SK-N-SH (cell line): Measurements from ENCODE around the gene TRAK1.

ENCODE experiments used
- POLR2AphosphoS5 ChIP-seq: IDR thresholded peaks from 2 replicates; pipeline ENCODE4 v1.6.1; 2012; ENCODE audit warnings: low read depth, low read length
- TF ChIP-seq, protein P1 (sequence below): fragments of 200-600 bp; sonication (generic); IDR thresholded peaks from 2 replicates; pipeline ENCODE4 v1.6.1; 2017; ENCODE audit warnings: antibody characterized with exemption, mild to moderate bottlenecking, moderate library complexity

DNA sequence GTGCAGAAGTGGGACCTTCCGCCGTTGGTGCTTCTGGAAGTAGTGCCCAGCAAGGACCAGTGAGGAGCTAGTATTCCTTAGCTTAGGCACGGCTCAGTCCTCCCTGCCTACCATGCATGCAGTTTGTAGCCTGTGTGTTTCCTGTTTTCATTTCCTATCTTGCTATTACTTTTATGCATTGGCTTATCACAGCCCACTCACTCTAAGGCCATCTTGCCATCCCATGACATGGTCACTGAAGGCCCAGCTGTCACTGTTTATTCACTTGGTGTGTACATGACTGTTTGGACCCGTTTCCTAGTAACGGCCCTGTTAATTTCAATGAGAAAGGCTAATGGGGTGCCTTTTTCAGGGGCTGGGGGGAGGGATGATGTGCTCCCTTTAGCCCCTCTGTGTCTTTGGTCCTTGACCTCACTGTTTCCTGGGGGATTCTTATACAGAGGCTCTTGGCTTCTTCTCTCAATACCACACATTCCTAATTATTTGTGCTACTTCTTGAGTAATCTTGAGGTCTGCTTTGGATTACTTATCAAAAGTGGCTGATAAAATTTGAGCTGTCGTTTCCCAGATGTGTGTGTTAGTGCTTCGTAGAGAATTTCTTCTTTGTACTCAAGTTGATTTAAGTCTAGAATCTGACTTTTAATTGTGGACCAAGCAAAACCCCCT is 24.5 kb upstream of the TRAK1 start:
- no peak for TF ChIP-seq POLR2AphosphoS5
- TF ChIP-seq, protein P1, sequence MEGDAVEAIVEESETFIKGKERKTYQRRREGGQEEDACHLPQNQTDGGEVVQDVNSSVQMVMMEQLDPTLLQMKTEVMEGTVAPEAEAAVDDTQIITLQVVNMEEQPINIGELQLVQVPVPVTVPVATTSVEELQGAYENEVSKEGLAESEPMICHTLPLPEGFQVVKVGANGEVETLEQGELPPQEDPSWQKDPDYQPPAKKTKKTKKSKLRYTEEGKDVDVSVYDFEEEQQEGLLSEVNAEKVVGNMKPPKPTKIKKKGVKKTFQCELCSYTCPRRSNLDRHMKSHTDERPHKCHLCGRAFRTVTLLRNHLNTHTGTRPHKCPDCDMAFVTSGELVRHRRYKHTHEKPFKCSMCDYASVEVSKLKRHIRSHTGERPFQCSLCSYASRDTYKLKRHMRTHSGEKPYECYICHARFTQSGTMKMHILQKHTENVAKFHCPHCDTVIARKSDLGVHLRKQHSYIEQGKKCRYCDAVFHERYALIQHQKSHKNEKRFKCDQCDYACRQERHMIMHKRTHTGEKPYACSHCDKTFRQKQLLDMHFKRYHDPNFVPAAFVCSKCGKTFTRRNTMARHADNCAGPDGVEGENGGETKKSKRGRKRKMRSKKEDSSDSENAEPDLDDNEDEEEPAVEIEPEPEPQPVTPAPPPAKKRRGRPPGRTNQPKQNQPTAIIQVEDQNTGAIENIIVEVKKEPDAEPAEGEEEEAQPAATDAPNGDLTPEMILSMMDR = no peak
